A549 (cell line): Measurements from ENCODE around the gene COL15A1.

Experiments used
- EHMT2 ChIP-seq: fragments of 200-600 bp; sonication (generic); IDR thresholded peaks from 2 replicates; pipeline ENCODE4 v1.6.1; 2016; ENCODE audit warnings: antibody characterized with exemption, low read depth, mild to moderate bottlenecking, moderate library complexity
- EP300 ChIP-seq, 2 experiments: fragments of >200 bp; sonication (Bioruptor Twin); formaldehyde crosslinking; IDR thresholded peaks; 2 replicates in 1 of 2; 3 replicates in 1 of 2; pipeline ENCODE4 v1.6.1; 2016 to 2017
- ESRRA ChIP-seq: fragments of 150-350 bp; IDR thresholded peaks from 2 replicates; pipeline ENCODE4 v1.6.1; 2014; ENCODE audit warnings: mild to moderate bottlenecking, low read length, borderline replicate concordance
- FOSL2 ChIP-seq, 2 experiments: fragments of 450-650 bp in 1 of 2; fragments of >200 bp in 1 of 2; sonication (Bioruptor Twin) in 1 of 2; formaldehyde crosslinking; IDR thresholded peaks; 2 replicates each; pipeline versions ENCODE4 v1.5.0 to v1.6.1; 2016 to 2020; ENCODE audit warnings: mild to moderate bottlenecking in 1 of 2, moderate library complexity in 1 of 2
- HOXB5 ChIP-seq: fragments of 250-450 bp; sonication (Bioruptor Pico); IDR thresholded peaks from 2 replicates; pipeline ENCODE4 v1.5.0; 2020; ENCODE audit warnings: mild to moderate bottlenecking, moderate library complexity
- MAFK ChIP-seq: fragments of 450-650 bp; IDR thresholded peaks from 2 replicates; pipeline ENCODE4 v1.6.1; 2014; ENCODE audit not compliant: partially characterized antibody
- POLR2A ChIP-seq: IDR thresholded peaks from 2 replicates; pipeline ENCODE4 v1.6.1; 2012; ENCODE audit warnings: mild to moderate bottlenecking, low read length
- RAD21 ChIP-seq, 2 experiments: fragments of >200 bp in 1 of 2; sonication (Bioruptor Twin) in 1 of 2; formaldehyde crosslinking in 1 of 2; IDR thresholded peaks in 1 of 2; conservative IDR thresholded peaks in 1 of 2; 2 replicates in 1 of 2; 3 replicates in 1 of 2; pipeline ENCODE4 v1.6.1; 2012 to 2018; ENCODE audit warnings: inconsistent platforms in 1 of 2
- SMC3 ChIP-seq: fragments of >200 bp; sonication (Bioruptor Twin); formaldehyde crosslinking; IDR thresholded peaks from 3 replicates; pipeline ENCODE4 v1.6.1; 2018; ENCODE audit warnings: inconsistent platforms
- TF ChIP-seq, protein P1 (sequence below): fragments of 200-600 bp; sonication (generic); IDR thresholded peaks from 2 replicates; pipeline ENCODE4 v1.6.1; 2016; ENCODE audit warnings: antibody characterized with exemption, mild to moderate bottlenecking, moderate library complexity
- TF ChIP-seq, protein P2 (sequence below): fragments of >200 bp; sonication (Bioruptor Twin); formaldehyde crosslinking; IDR thresholded peaks from 3 replicates; pipeline ENCODE4 v1.5.1; 2016

DNA sequence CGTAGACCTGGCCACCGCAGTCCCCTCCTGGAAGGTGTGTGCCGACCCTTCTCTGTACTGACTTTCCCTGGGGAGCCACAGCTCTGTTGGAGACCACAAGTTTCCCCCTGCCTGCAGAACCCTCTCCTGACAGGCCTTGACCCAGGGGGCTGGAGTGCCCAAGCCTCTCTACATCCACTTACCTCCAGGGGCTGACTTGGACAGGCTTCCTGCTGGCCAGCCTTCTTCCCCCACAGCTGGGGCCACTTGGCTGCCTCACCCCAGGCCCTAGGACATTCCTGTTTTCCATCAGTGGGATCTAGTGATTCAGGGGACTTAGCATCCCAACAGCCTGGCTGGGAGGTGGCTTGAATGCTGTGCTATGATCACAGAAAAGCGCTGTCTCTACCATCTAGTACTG, 23.6 kb downstream of the COL15A1 start:
- TF ChIP-seq MAFK (no peak), POLR2A (no peak), EHMT2 (no peak), ESRRA (no peak), SMC3 (no peak), FOSL2 (IDR thresholded peaks at IDR 0.05) (no peak), FOSL2 (CRISPR knock-in tag; IDR thresholded peaks at IDR 0.05) (no peak), RAD21 (conservative IDR thresholded peaks at IDR 0.05 in 1 of 2, IDR thresholded peaks at IDR 0.05 in 1 of 2) (no peak), EP300 (IDR thresholded peaks at IDR 0.05) (no peak), HOXB5 (no peak)
- TF ChIP-seq, protein P1, sequence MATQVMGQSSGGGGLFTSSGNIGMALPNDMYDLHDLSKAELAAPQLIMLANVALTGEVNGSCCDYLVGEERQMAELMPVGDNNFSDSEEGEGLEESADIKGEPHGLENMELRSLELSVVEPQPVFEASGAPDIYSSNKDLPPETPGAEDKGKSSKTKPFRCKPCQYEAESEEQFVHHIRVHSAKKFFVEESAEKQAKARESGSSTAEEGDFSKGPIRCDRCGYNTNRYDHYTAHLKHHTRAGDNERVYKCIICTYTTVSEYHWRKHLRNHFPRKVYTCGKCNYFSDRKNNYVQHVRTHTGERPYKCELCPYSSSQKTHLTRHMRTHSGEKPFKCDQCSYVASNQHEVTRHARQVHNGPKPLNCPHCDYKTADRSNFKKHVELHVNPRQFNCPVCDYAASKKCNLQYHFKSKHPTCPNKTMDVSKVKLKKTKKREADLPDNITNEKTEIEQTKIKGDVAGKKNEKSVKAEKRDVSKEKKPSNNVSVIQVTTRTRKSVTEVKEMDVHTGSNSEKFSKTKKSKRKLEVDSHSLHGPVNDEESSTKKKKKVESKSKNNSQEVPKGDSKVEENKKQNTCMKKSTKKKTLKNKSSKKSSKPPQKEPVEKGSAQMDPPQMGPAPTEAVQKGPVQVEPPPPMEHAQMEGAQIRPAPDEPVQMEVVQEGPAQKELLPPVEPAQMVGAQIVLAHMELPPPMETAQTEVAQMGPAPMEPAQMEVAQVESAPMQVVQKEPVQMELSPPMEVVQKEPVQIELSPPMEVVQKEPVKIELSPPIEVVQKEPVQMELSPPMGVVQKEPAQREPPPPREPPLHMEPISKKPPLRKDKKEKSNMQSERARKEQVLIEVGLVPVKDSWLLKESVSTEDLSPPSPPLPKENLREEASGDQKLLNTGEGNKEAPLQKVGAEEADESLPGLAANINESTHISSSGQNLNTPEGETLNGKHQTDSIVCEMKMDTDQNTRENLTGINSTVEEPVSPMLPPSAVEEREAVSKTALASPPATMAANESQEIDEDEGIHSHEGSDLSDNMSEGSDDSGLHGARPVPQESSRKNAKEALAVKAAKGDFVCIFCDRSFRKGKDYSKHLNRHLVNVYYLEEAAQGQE: no peak
- TF ChIP-seq, protein P2, sequence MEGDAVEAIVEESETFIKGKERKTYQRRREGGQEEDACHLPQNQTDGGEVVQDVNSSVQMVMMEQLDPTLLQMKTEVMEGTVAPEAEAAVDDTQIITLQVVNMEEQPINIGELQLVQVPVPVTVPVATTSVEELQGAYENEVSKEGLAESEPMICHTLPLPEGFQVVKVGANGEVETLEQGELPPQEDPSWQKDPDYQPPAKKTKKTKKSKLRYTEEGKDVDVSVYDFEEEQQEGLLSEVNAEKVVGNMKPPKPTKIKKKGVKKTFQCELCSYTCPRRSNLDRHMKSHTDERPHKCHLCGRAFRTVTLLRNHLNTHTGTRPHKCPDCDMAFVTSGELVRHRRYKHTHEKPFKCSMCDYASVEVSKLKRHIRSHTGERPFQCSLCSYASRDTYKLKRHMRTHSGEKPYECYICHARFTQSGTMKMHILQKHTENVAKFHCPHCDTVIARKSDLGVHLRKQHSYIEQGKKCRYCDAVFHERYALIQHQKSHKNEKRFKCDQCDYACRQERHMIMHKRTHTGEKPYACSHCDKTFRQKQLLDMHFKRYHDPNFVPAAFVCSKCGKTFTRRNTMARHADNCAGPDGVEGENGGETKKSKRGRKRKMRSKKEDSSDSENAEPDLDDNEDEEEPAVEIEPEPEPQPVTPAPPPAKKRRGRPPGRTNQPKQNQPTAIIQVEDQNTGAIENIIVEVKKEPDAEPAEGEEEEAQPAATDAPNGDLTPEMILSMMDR: no peak
